SH-SY5Y (cell line): ENCODE data around the gene LARP1.

Source experiments
- GATA2 ChIP-seq: IDR thresholded peaks from 2 replicates; pipeline ENCODE4 v1.6.1; 2011; ENCODE audit warnings: mild to moderate bottlenecking, low read depth, low read length
- GATA3 ChIP-seq: IDR thresholded peaks from 2 replicates; pipeline ENCODE4 v1.6.1; 2011; ENCODE audit warnings: low read depth, mild to moderate bottlenecking, low read length, moderate library complexity

DNA sequence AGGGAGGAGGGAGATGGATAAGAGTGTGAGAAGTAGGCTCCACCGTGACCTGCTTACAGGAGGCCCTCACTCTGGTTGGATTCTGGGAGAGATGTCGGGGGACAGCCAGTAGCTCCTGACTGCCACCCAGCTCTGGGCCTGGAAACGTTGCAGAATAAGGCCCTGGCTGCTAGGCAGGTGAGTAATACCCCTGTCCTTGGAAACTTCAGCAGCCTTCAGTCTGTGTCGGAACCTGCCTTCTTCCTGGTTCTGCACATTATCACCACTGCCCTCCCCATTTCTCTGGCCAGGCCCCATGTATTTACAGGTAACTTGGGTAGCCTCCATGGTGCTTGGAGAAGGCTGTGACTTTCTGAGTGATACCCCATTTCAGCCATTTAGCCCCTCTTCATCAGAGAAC is 68.4 kb downstream of the LARP1 start:
- TF ChIP-seq GATA2 = no peak
- TF ChIP-seq GATA3 = no peak
